ENCODE measurements around the gene WNT10A. TPM values are rescaled to one million over a fixed set of nuclear protein-coding genes. Genes with fewer than 3 reads are reported as not detected.

WNT10A gene
- total and polyA plus RNA-seq, 2 donors (not counting 1 experiment from before 2014, with no cell fraction given): 15.2 to 36.6 TPM

- H3K27me3 ChIP-seq (replicated peaks in 1 of 4; ENCODE audit: control extremely low read depth in 1 of 4, control insufficient read depth in 3 of 4, insufficient read depth in 4 of 4, low read length in 3 of 4): peaks cover 0 to 10% (median 1%) of the 10 kb centered on the region in 4 experiments
- peak overlapping the region; percentile 91 for H3K4me3 Mint-ChIP-seq
- CTCF ChIA-PET: interaction anchor here (0.9 to 4.8 kb wide), 6 partner anchors 10 to 71 kb away, joined by 3 to 36 read pairs (median 4); no protein-coding TSS in a partner anchor
- peaks cover 24% of the 10 kb centered on the region for H3K27me3 Mint-ChIP-seq
- intact Hi-C loops (cut with micrococcal nuclease): no loop called here
- H3K36me3 ChIP-seq (replicated peaks in 1 of 2; ENCODE audit: control extremely low read depth in 1 of 2, control insufficient read depth in 1 of 2, extremely low read depth in 1 of 2, insufficient read depth in 2 of 2, low read length in 1 of 2): no peaks in the 10 kb centered on the region
- H3K79me2 ChIP-seq (ENCODE audit: control insufficient read depth, insufficient read depth, low read length): no peaks in the 10 kb centered on the region
- peak overlapping the region; percentile 7 to 18 for H3K27ac ChIP-seq (ENCODE audit: low read length in 2 of 2)
- H4K20me1 ChIP-seq (ENCODE audit: control insufficient read depth, insufficient read depth, low read length, poor library complexity, severe bottlenecking): no peaks in the 10 kb centered on the region
- POLR2A ChIA-PET: interaction anchor here (0.7 to 1.2 kb wide), 4 partner anchors 11 to 479 kb away, joined by 3 to 6 read pairs (median 4); partner anchors contain the start of genes DNPEP and WNT10A
- peak overlapping the region; percentile 93 for H2AFZ ChIP-seq (ENCODE audit: insufficient read depth, low read depth, low read length, poor library complexity, severe bottlenecking)
- TF ChIP-seq EZH2 (IDR thresholded peaks at IDR 0.05; ENCODE audit: borderline replicate concordance, insufficient read depth, low read depth, low read length, poor library complexity, severe bottlenecking): no peak
- TF ChIP-seq, protein P1, sequence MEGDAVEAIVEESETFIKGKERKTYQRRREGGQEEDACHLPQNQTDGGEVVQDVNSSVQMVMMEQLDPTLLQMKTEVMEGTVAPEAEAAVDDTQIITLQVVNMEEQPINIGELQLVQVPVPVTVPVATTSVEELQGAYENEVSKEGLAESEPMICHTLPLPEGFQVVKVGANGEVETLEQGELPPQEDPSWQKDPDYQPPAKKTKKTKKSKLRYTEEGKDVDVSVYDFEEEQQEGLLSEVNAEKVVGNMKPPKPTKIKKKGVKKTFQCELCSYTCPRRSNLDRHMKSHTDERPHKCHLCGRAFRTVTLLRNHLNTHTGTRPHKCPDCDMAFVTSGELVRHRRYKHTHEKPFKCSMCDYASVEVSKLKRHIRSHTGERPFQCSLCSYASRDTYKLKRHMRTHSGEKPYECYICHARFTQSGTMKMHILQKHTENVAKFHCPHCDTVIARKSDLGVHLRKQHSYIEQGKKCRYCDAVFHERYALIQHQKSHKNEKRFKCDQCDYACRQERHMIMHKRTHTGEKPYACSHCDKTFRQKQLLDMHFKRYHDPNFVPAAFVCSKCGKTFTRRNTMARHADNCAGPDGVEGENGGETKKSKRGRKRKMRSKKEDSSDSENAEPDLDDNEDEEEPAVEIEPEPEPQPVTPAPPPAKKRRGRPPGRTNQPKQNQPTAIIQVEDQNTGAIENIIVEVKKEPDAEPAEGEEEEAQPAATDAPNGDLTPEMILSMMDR (IDR thresholded peaks at IDR 0.05): no peak
- peak overlapping the region; percentile 91 for H3K4me2 ChIP-seq (replicated peaks; ENCODE audit: low read depth, low read length, poor library complexity, severe bottlenecking)
- peaks cover 11 to 15% of the 10 kb centered on the region in 2 donors for H3K4me1 ChIP-seq (ENCODE audit: control insufficient read depth in 2 of 2, insufficient read depth in 2 of 2, low read length in 2 of 2)
- H3K9me3 ChIP-seq (ENCODE audit: control extremely low read depth in 1 of 3, control insufficient read depth in 2 of 3, insufficient read depth in 1 of 3, low read length in 2 of 3): peaks cover 0 to 6% (median 0%) of the 10 kb centered on the region in 3 donors
- peaks cover 10% of the 10 kb centered on the region for H3K4me1 Mint-ChIP-seq
- peak; percentile 97 for ATAC-seq (ENCODE audit: low read depth)
- peak; percentile 91 for DNase-seq
- no peaks in the 10 kb centered on the region for H3K9me3 Mint-ChIP-seq (ENCODE audit: insufficient read depth)
- peak overlapping the region; percentile 82 for H3K27ac Mint-ChIP-seq
- H3K9ac ChIP-seq (ENCODE audit: low read length): peak overlapping the region; percentile 69
- H3K4me3 ChIP-seq (ENCODE audit: control extremely low read depth in 1 of 5, extremely low read depth in 1 of 5, insufficient read depth in 1 of 5, low read depth in 2 of 5, low read length in 4 of 5): peak overlapping the region in 4 of 5 experiments; percentile 49 to 83 (median 60)
- WGBS (ENCODE audit: insufficient coverage): 6% methylated on average over 52 of the region's 58 CpGs
Measured at GRCh38 chr2:218908721-218909619, 28.3 kb downstream of the WNT10A start.
